H1 (cell line): ENCODE data around the gene KAZALD1. TPM values are rescaled to one million over a fixed set of nuclear protein-coding genes. Genes with fewer than 3 reads are reported as not detected.

Source experiments
- ASH2L ChIP-seq: fragments of 200-600, 300-600 bp; sonication (generic); IDR thresholded peaks from one replicate; pipeline ENCODE4 v1.7.1; 2017; ENCODE audit warnings: low read length
- BACH1 ChIP-seq: IDR thresholded peaks from 2 replicates; pipeline ENCODE4 v1.6.1; 2012; ENCODE audit warnings: low read length, improper control_type of control experiment
- CHD2 ChIP-seq: IDR thresholded peaks from 2 replicates; pipeline ENCODE4 v1.6.1; 2012; ENCODE audit warnings: low read length, improper control_type of control experiment
- EGR1 ChIP-seq: IDR thresholded peaks from 2 replicates; pipeline ENCODE4 v1.6.1; 2011; ENCODE audit warnings: low read depth, low read length, borderline replicate concordance
- EZH2 ChIP-seq: fragments of 200-600 bp; sonication (generic); IDR thresholded peaks from 2 replicates; pipeline ENCODE4 v1.7.1; 2012; ENCODE audit warnings: low read depth, mild to moderate bottlenecking, moderate library complexity, low read length, inconsistent platforms; ENCODE audit not compliant: severe bottlenecking
- GABPA ChIP-seq: IDR thresholded peaks from 2 replicates; pipeline ENCODE4 v1.6.1; 2011; ENCODE audit warnings: mild to moderate bottlenecking, low read length, moderate library complexity, borderline replicate concordance; ENCODE audit not compliant: insufficient read depth
- HDAC2 ChIP-seq, 2 experiments: fragments of 300-600 bp in 1 of 2; sonication (generic) in 1 of 2; IDR thresholded peaks; 2 replicates each; pipeline ENCODE4 v1.6.1; 2011 to 2012; ENCODE audit warnings: low read depth in 2 of 2, low read length in 2 of 2, mild to moderate bottlenecking in 2 of 2, moderate library complexity in 2 of 2, borderline replicate concordance in 1 of 2, inconsistent platforms in 1 of 2
- NRF1 ChIP-seq: IDR thresholded peaks from 2 replicates; pipeline ENCODE4 v1.6.1; 2011; ENCODE audit warnings: mild to moderate bottlenecking, low read depth, low read length, improper control_type of control experiment
- POLR2AphosphoS5 ChIP-seq: IDR thresholded peaks from 2 replicates; pipeline ENCODE4 v1.6.1; 2011; ENCODE audit warnings: low read depth, low read length
- SAP30 ChIP-seq: fragments of 300-600 bp; sonication (generic); IDR thresholded peaks from 2 replicates; pipeline ENCODE4 v1.7.1; 2012; ENCODE audit warnings: low read length, moderate library complexity, mild to moderate bottlenecking, inconsistent platforms; ENCODE audit not compliant: insufficient read depth, insufficient replicate concordance
- SIRT6 ChIP-seq: IDR thresholded peaks from one replicate; pipeline ENCODE4 v1.7.1; 2012; ENCODE audit warnings: low read length, inconsistent platforms
- SIX5 ChIP-seq: IDR thresholded peaks from 2 replicates; pipeline ENCODE4 v1.6.1; 2011; ENCODE audit warnings: mild to moderate bottlenecking, low read depth, low read length
- SRF ChIP-seq: IDR thresholded peaks from 2 replicates; pipeline ENCODE4 v1.6.1; 2011; ENCODE audit warnings: mild to moderate bottlenecking, low read depth, low read length, moderate library complexity
- TBP ChIP-seq: IDR thresholded peaks from 2 replicates; pipeline ENCODE4 v1.6.1; 2011; ENCODE audit warnings: low read depth, low read length, improper control_type of control experiment
- TEAD4 ChIP-seq: IDR thresholded peaks from 2 replicates; pipeline ENCODE4 v1.6.1; 2012; ENCODE audit warnings: low read depth, low read length, inconsistent platforms, mixed read lengths
- polyA plus RNA-seq, 7 experiments: library from polyadenylated mRNA; depleted of rRNA in 3 of 7; stranded (reverse) in 5 of 7; unstranded in 2 of 7; fragments of >200 nt in 5 of 7; fragments of 200-250 nt in 2 of 7; gene quantifications; 1 replicate in 5 of 7; 2 replicates in 1 of 7; 4 replicates in 1 of 7; pipeline versions ENCODE4 v1.2.1 to v1.2.3, GENCODE V29; 2011 to 2013; ENCODE audit warnings: missing spikeins in 2 of 7, mixed read lengths in 2 of 7
- total RNA-seq: library from RNA; stranded (reverse); fragmentation: NEBNext Ultra II Directional; extraction: Animal tissue kit (Norgen Biotek cat#: 25700); gene quantifications from 2 replicates; pipeline ENCODE4 v1.2.1, GENCODE V29; 2021

KAZALD1 gene
- total and polyA plus RNA-seq, 2 of the 8 experiments (the other 6 are each of a cell fraction or from before 2014, with no cell fraction given) = 0.65 to 1.9 TPM

- peak; percentile 88 for TF ChIP-seq EZH2
- peak; percentile 30; the same call in 1 of the 2 replicates for TF ChIP-seq TEAD4
- TF ChIP-seq HDAC2 (IDR thresholded peaks at IDR 0.05; ENCODE audit: borderline replicate concordance in 1 of 2, low read depth in 2 of 2, low read length in 2 of 2) = no peak
- TF ChIP-seq POLR2AphosphoS5 = no peak
- no peak for TF ChIP-seq SIRT6
- TF ChIP-seq SRF = 0 out of 2 replicates have a peak, but pooled peaks have one; percentile 26
- peak; percentile 59; the same call in 1 of the 2 replicates for TF ChIP-seq EGR1
- no peak for TF ChIP-seq NRF1
- TF ChIP-seq ASH2L = no peak
- TF ChIP-seq GABPA = peak; percentile 49; the same call in 1 of the 2 replicates
- TF ChIP-seq BACH1 = no peak
- no peak for TF ChIP-seq CHD2
- TF ChIP-seq SIX5 = no peak
- no peak for TF ChIP-seq TBP
- TF ChIP-seq SAP30 = no peak
These were observed 652 bp downstream of the KAZALD1 start (continued) for GRCh38 chr10:101062232-101063049.
